ENCODE data around the gene CHI3L2. TPM values are rescaled to one million over a fixed set of nuclear protein-coding genes. Genes with fewer than 3 reads are reported as not detected.

CHI3L2 gene
- total and polyA plus RNA-seq, 9 of the 15 experiments (the other 6 are each of a cell fraction or from before 2014, with no cell fraction given) = 0.07 to 0.27 (median 0.15) TPM; not detected in 6

DNA sequence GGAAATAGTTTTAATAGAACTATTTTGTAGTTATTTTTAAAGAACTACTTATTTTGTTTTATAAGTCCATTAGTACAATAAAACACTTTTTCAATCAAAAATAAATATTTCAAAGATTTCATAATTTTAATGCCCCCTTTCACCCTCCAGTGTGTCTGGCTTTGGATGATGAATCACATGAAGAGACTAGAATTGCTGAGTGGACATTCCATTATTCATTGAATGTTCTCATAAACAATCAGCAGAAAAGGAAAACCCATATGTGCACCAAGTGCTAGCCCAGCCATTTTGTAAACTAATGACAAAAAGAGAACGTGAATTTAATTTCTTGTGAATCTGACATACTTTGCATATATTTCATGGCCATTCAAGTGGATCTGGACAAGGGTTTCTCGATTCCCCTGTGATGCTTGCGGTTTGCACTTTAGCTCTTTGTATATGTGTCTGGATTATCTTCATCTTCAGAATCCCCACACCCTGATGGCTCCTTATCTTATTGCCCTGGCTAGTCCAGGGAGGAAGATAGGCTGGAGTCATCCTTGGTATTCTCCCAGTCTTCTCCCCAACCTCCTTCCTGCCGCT is 42.4 kb downstream of the CHI3L2 start:
- Histone ChIP-seq H3K4me3 (no peak overlapping the region), H3K4me1 (replicated peaks in 1 of 2; ENCODE audit: control insufficient read depth in 2 of 2, insufficient read depth in 2 of 2, low read length in 2 of 2) (peaks cover 0 to 9% of the 10 kb centered on the region in 2 experiments; a peak in 1 of 5 replicates), H2AFZ (ENCODE audit: low read depth, low read length) (no peak overlapping the region), H3K79me2 (ENCODE audit: control insufficient read depth, insufficient read depth, low read length) (no peaks in the 10 kb centered on the region), H3K27ac (ENCODE audit: extremely low read depth, low read depth, low read length) (no peak overlapping the region), H4K20me1 (replicated peaks; ENCODE audit: control insufficient read depth, insufficient read depth, low read length) (no peaks in the 10 kb centered on the region), H3K9me3 (replicated peaks; ENCODE audit: control insufficient read depth, insufficient read depth, low read depth, low read length) (no peaks in the 10 kb centered on the region), H3K9me1 (ENCODE audit: control insufficient read depth, insufficient read depth, low read length) (no peaks in the 10 kb centered on the region), H3K36me3 (ENCODE audit: control insufficient read depth, insufficient read depth, low read length) (no peaks in the 10 kb centered on the region), H3K9ac (ENCODE audit: insufficient read depth in 1 of 2, low read depth in 2 of 2, low read length in 2 of 2) (no peak overlapping the region), H3K4me2 (ENCODE audit: insufficient read depth, low read length) (no peak overlapping the region), H3K27me3 (ENCODE audit: control insufficient read depth in 2 of 2, insufficient read depth in 2 of 2, low read length in 2 of 2) (peaks cover 17 to 21% of the 10 kb centered on the region in 2 experiments)
- BruUV-seq (replicated peaks) = no TSS peak
- CTCF ChIA-PET (ENCODE audit: low intra/inter-chr PET ratio) = no interaction called here
- no peak for TF ChIP-seq ZNF24 (IDR thresholded peaks at IDR 0.05)
- TF ChIP-seq C11orf30 (IDR thresholded peaks at IDR 0.05; ENCODE audit: low read depth) = peak; percentile 71
- TF ChIP-seq CBFA2T3 (IDR thresholded peaks at IDR 0.05) = peak; percentile 34; the same call in 1 of the 2 replicates
- peak; percentile 50; the same call in 1 of the 2 replicates for TF ChIP-seq MAFK (IDR thresholded peaks at IDR 0.05; ENCODE audit: low read length)
- TF ChIP-seq, protein P1, sequence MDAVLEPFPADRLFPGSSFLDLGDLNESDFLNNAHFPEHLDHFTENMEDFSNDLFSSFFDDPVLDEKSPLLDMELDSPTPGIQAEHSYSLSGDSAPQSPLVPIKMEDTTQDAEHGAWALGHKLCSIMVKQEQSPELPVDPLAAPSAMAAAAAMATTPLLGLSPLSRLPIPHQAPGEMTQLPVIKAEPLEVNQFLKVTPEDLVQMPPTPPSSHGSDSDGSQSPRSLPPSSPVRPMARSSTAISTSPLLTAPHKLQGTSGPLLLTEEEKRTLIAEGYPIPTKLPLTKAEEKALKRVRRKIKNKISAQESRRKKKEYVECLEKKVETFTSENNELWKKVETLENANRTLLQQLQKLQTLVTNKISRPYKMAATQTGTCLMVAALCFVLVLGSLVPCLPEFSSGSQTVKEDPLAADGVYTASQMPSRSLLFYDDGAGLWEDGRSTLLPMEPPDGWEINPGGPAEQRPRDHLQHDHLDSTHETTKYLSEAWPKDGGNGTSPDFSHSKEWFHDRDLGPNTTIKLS (IDR thresholded peaks at IDR 0.05; ENCODE audit: borderline replicate concordance, low read depth) = no peak
- peak; percentile 71 for TF ChIP-seq MAFF (IDR thresholded peaks at IDR 0.05; ENCODE audit: low read length)
- peak; percentile 87 for TF ChIP-seq ZNF316 (IDR thresholded peaks at IDR 0.05)
- peak; percentile 85 for TF ChIP-seq MAFG (tag; conservative IDR thresholded peaks at IDR 0.05)
- intact Hi-C loops (cut with micrococcal nuclease) = no loop called here
- 1% methylated on average over 4 of the region's 4 CpGs for WGBS (ENCODE audit: insufficient coverage, low coverage, missing lambda C conversion rate)
- no peak for FAIRE-seq
- in situ Hi-C loops (cut with MboI) = no loop called here
- no peak for DNase-seq (ENCODE audit: extremely low read depth in 1 of 4, low spot score in 3 of 4)
- no peak for ATAC-seq
- POLR2A ChIA-PET = no interaction called here
